Measurements from ENCODE around the gene PMEPA1.

DNA sequence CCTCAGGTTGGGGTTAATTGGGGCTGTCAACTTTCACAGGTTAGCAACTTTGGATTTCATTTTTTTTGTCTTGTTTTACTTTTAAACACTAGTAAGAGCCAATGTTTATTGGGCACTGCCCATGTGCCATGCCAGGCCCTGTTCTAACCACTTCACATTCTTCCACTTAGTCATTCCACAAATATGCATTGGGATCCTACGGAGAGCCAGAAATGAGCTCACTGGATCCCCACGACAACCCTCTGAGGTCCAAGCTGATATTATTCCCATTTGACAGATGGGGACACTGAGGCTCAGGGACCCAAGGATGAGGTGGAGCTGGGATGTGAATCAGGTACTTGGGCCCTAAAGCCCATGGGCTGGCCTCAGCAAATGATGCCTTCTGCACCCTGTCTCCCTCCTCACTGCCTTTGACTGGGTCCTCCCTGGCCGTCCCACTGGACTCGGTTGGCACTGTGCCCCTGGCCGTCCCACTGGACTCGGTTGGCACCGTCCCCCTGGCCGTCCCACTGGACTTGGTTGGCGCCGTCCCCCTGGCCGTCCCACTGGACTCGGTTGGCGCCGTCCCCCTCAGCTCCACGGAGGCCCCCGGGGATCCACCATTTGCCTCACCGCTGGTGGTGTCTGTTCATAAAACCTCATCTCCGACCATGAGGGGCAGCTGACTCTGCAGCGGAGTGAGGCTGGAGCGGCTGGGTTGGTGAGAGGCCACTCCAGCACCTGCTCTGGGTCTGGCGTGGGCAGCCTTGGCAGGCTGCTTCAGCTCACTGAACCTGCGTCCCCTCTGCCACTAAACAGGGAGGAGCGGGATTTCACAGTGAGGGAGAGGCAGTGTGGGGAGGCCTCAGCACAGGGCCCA lies 4.8 kb upstream of the PMEPA1 start:
- no peak for TF ChIP-seq EZH2phosphoT487 (IDR thresholded peaks at IDR 0.05; ENCODE audit: insufficient read depth, low read depth)
- no peak for TF ChIP-seq EZH2 (IDR thresholded peaks at IDR 0.05; ENCODE audit: insufficient read depth, poor library complexity, severe bottlenecking)
